ENCODE data around the gene CD81. TPM values are rescaled to one million over a fixed set of nuclear protein-coding genes. Genes with fewer than 3 reads are reported as not detected.
A peak's percentile ranks its signal among the peaks of the same experiment; 100 is the strongest.

Gene CD81
- total RNA-seq, 1 donor = 195 TPM

DNA sequence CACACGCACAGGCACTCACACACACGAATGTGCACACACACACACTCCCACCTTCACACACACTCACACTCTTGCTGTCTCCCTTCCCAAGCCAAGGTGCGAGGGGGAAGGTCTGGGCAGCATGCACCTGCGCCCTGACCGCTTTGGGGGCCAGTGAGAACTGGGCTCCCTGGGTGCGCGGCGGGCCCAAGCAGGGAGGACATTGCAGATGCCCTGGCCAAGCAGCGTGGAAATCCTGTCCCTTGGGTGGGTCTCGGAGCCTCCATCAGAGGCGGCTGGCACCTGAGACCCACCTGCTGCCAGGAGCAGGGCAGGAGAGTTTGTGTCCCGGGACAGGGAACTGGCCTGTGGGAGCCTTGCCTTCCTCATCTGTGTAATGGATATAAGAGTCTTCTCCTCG, 3.3 kb downstream of the CD81 start:
- Histone ChIP-seq H4K20me1 (ENCODE audit: insufficient read depth, low read length) (peaks cover 74% of the 10 kb centered on the region), H3K9me3 (ENCODE audit: low read depth, low read length) (no peaks in the 10 kb centered on the region), H3K27me3 (ENCODE audit: insufficient read depth, low read length) (no peaks in the 10 kb centered on the region), H2AFZ (ENCODE audit: low read length) (no peak overlapping the region), H3K4me2 (ENCODE audit: insufficient read depth, low read length) (peak overlapping the region; percentile 72), H3K27ac (ENCODE audit: low read depth, low read length) (peak overlapping the region; percentile 66), H3K79me2 (ENCODE audit: insufficient read depth, low read length) (peaks cover 76% of the 10 kb centered on the region), H3K4me3 (ENCODE audit: insufficient read depth, low read length) (peak overlapping the region; percentile 40), H3K4me1 (ENCODE audit: insufficient read depth, low read length) (peaks cover 19% of the 10 kb centered on the region), H3K36me3 (ENCODE audit: insufficient read depth, low read length) (peaks cover 3% of the 10 kb centered on the region)
- TF ChIP-seq, protein P1, sequence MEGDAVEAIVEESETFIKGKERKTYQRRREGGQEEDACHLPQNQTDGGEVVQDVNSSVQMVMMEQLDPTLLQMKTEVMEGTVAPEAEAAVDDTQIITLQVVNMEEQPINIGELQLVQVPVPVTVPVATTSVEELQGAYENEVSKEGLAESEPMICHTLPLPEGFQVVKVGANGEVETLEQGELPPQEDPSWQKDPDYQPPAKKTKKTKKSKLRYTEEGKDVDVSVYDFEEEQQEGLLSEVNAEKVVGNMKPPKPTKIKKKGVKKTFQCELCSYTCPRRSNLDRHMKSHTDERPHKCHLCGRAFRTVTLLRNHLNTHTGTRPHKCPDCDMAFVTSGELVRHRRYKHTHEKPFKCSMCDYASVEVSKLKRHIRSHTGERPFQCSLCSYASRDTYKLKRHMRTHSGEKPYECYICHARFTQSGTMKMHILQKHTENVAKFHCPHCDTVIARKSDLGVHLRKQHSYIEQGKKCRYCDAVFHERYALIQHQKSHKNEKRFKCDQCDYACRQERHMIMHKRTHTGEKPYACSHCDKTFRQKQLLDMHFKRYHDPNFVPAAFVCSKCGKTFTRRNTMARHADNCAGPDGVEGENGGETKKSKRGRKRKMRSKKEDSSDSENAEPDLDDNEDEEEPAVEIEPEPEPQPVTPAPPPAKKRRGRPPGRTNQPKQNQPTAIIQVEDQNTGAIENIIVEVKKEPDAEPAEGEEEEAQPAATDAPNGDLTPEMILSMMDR (IDR thresholded peaks at IDR 0.05; ENCODE audit: extremely low read depth, low read depth, low read length) = no peak
- no peak for DNase-seq (ENCODE audit: insufficient read length, low spot score, missing footprints)

DNA sequence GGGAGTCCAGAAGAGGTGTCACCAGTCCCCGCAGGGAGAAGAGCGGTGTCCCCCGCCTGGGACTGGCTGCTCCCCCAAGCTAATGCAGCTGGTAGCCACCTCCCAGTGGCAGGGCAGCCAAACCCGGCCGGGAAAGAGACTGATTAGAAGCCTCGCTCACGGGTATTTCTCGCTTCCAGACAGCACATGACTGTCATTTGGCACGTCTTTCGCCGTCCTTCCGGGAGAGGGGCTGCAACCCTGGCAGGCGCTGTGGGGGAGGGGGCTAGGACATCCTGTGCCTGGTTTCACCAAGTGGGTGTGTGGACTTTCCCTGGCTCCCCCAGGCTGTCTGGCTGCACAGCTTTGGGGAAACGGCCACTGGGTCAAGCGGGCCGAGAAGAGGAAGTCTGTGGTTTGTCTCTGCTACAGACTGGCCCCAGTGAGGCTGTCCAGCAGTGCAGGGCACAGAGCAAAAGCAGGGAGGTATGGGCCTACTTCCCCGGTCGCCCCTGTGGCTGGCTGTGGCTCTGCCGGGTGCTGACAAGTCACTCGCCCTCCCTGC, 3.8 kb downstream of the CD81 start:
- Histone ChIP-seq H3K4me3 (ENCODE audit: insufficient read depth, low read length) (peak overlapping the region; percentile 40), H3K79me2 (ENCODE audit: insufficient read depth, low read length) (peaks cover 81% of the 10 kb centered on the region), H3K9me3 (ENCODE audit: low read depth, low read length) (no peaks in the 10 kb centered on the region), H3K27ac (ENCODE audit: low read depth, low read length) (peak overlapping the region; percentile 53), H3K27me3 (ENCODE audit: insufficient read depth, low read length) (no peaks in the 10 kb centered on the region), H3K36me3 (ENCODE audit: insufficient read depth, low read length) (peaks cover 3% of the 10 kb centered on the region), H3K4me1 (ENCODE audit: insufficient read depth, low read length) (peaks cover 19% of the 10 kb centered on the region), H2AFZ (ENCODE audit: low read length) (no peak overlapping the region), H4K20me1 (ENCODE audit: insufficient read depth, low read length) (peaks cover 79% of the 10 kb centered on the region), H3K4me2 (ENCODE audit: insufficient read depth, low read length) (peak overlapping the region; percentile 72)
- peak; percentile 93 for DNase-seq (ENCODE audit: insufficient read length, low spot score, missing footprints)
- TF ChIP-seq, protein P1 (IDR thresholded peaks at IDR 0.05; ENCODE audit: extremely low read depth, low read depth, low read length) = no peak

DNA sequence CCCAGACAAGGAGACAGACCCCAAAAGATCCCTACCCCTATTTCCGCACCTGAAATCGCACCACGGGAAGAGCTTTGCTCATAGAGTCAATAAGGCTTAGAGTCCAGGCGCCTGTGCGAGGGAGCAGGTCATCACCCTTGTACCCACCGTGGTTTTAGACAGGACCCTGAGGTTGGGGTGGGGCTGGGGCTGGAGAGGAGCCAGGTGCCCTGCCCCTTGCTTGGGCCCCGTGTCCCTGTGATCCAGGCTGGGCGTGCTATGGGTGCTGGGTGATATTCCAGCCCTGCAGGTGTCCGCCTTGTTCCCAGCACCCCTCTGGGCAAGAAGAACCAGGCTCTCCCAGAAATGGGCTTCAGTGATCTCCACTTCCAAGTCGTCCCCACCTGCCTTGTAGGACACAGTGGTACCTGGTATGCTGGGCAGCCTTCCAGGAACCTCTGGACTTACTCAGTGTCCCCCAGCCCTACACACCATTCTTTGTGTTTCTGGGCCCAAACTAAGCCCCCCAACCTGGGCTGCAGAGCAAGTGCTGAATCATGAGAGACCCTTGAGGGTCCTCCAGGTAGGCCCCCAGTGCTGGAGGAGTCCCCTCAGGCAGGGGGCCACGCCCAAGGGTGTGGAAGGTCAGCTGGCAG, 4.5 kb downstream of the CD81 start:
- Histone ChIP-seq H3K36me3 (ENCODE audit: insufficient read depth, low read length) (peaks cover 3% of the 10 kb centered on the region), H3K4me2 (ENCODE audit: insufficient read depth, low read length) (no peak overlapping the region), H3K27ac (ENCODE audit: low read depth, low read length) (no peak overlapping the region), H3K4me1 (ENCODE audit: insufficient read depth, low read length) (peaks cover 19% of the 10 kb centered on the region), H3K9me3 (ENCODE audit: low read depth, low read length) (no peaks in the 10 kb centered on the region), H4K20me1 (ENCODE audit: insufficient read depth, low read length) (peaks cover 84% of the 10 kb centered on the region), H3K27me3 (ENCODE audit: insufficient read depth, low read length) (no peaks in the 10 kb centered on the region), H3K79me2 (ENCODE audit: insufficient read depth, low read length) (peaks cover 88% of the 10 kb centered on the region), H3K4me3 (ENCODE audit: insufficient read depth, low read length) (no peak overlapping the region), H2AFZ (ENCODE audit: low read length) (no peak overlapping the region)
- TF ChIP-seq, protein P1 (IDR thresholded peaks at IDR 0.05; ENCODE audit: extremely low read depth, low read depth, low read length) = no peak
- no peak for DNase-seq (ENCODE audit: insufficient read length, low spot score, missing footprints)

DNA sequence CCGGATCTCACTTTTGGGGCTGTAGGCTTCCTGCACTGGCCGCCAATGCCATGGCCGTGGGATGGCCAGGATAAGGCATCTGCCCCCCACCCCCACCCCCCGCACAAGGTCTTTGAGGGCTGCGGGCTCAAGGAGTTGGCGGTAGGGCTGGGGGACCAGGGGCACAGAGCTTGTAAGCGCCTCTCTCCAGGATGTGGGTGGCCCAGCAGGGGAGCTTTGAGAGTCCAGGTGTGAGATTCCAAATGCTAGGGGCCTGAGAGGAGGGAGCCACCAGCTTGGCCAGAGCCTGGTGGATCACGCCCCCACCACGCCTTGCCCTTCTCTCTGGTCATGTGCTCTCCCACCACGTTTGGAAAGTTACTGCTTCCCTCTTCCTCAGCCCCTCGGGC, 5.0 kb downstream of the CD81 start:
- Histone ChIP-seq H4K20me1 (ENCODE audit: insufficient read depth, low read length) (peaks cover 86% of the 10 kb centered on the region), H3K27me3 (ENCODE audit: insufficient read depth, low read length) (no peaks in the 10 kb centered on the region), H3K36me3 (ENCODE audit: insufficient read depth, low read length) (peaks cover 3% of the 10 kb centered on the region), H2AFZ (ENCODE audit: low read length) (no peak overlapping the region), H3K9me3 (ENCODE audit: low read depth, low read length) (no peaks in the 10 kb centered on the region), H3K4me3 (ENCODE audit: insufficient read depth, low read length) (no peak overlapping the region), H3K79me2 (ENCODE audit: insufficient read depth, low read length) (peaks cover 94% of the 10 kb centered on the region), H3K4me1 (ENCODE audit: insufficient read depth, low read length) (peaks cover 24% of the 10 kb centered on the region), H3K27ac (ENCODE audit: low read depth, low read length) (no peak overlapping the region), H3K4me2 (ENCODE audit: insufficient read depth, low read length) (no peak overlapping the region)
- DNase-seq (ENCODE audit: insufficient read length, low spot score, missing footprints) = no peak
- TF ChIP-seq, protein P1 (IDR thresholded peaks at IDR 0.05; ENCODE audit: extremely low read depth, low read depth, low read length) = no peak
